ENCODE results near the gene SLC47A2.
A peak's percentile ranks its signal among the peaks of the same experiment; 100 is the strongest.

SLC47A2 gene

GRCh38 chr17:19646788-19647696, 69.3 kb downstream of the SLC47A2 start:
- no peak for DNase-seq (ENCODE audit: low read depth in 4 of 4, low spot score in 1 of 4)

GRCh38 chr17:19645734-19646201, 70.6 kb downstream of the SLC47A2 start:
- DNase-seq (ENCODE audit: low read depth in 4 of 4, low spot score in 1 of 4), result peak; percentile 4 to 32 (median 14)

- DNase-seq (ENCODE audit: low read depth in 4 of 4, low spot score in 1 of 4), result no peak
These were observed 71.7 kb downstream of the SLC47A2 start for GRCh38 chr17:19644493-19645210.

GRCh38 chr17:19642373-19642893, 74.0 kb downstream of the SLC47A2 start:
- no peak for DNase-seq (ENCODE audit: low read depth in 4 of 4, low spot score in 1 of 4)

GRCh38 chr17:19641687-19642372, 74.6 kb downstream of the SLC47A2 start:
- DNase-seq (ENCODE audit: low read depth in 4 of 4, low spot score in 1 of 4), result no peak

- DNase-seq (ENCODE audit: low read depth in 4 of 4, low spot score in 1 of 4), result no peak
These were observed 84.5 kb downstream of the SLC47A2 start for GRCh38 chr17:19631905-19632304.

- no peak for DNase-seq (ENCODE audit: low read depth in 4 of 4, low spot score in 1 of 4)
These were observed 85.7 kb downstream of the SLC47A2 start for GRCh38 chr17:19630661-19631060.

GRCh38 chr17:19630035-19630434, 86.3 kb downstream of the SLC47A2 start:
- DNase-seq (ENCODE audit: low read depth in 4 of 4, low spot score in 1 of 4), result no peak

- DNase-seq (ENCODE audit: low read depth in 4 of 4, low spot score in 1 of 4), result no peak
These were observed 86.9 kb downstream of the SLC47A2 start for GRCh38 chr17:19629449-19629848.
